NB4 (cell line): ENCODE measurements around the gene IL20RB.

ENCODE experiments used
- POLR2A ChIP-seq: IDR thresholded peaks from 2 replicates; pipeline ENCODE4 v1.6.1; 2011; ENCODE audit warnings: mild to moderate bottlenecking; ENCODE audit not compliant: insufficient read length; ENCODE audit errors: extremely low read depth
- TF ChIP-seq, protein P1 (sequence below): IDR thresholded peaks from one replicate; pipeline ENCODE4 v1.5.1; 2012; ENCODE audit warnings: low read depth, low read length
- TF ChIP-seq, protein P2 (sequence below): IDR thresholded peaks from 2 replicates; pipeline ENCODE4 v1.6.1; 2011; ENCODE audit warnings: low read depth, low read length

DNA sequence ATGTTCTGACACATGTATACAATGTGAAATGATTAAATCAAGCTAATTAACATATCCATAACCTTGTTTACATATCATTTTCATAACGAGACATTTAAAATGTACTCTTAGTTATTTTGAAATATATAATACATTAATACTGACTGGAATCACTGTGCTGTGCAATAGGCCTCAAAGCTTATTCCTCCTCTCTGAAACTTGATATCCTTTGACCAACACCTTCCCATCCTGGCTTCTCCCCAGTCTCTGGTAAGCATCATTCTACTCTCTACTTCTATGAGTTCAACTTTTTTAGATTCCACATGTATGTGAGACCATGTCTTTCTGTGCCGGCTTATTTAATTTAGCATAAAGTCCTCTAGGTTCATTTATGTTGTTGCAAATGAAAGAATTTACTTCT is 47.1 kb upstream of the IL20RB start:
- TF ChIP-seq, protein P1, sequence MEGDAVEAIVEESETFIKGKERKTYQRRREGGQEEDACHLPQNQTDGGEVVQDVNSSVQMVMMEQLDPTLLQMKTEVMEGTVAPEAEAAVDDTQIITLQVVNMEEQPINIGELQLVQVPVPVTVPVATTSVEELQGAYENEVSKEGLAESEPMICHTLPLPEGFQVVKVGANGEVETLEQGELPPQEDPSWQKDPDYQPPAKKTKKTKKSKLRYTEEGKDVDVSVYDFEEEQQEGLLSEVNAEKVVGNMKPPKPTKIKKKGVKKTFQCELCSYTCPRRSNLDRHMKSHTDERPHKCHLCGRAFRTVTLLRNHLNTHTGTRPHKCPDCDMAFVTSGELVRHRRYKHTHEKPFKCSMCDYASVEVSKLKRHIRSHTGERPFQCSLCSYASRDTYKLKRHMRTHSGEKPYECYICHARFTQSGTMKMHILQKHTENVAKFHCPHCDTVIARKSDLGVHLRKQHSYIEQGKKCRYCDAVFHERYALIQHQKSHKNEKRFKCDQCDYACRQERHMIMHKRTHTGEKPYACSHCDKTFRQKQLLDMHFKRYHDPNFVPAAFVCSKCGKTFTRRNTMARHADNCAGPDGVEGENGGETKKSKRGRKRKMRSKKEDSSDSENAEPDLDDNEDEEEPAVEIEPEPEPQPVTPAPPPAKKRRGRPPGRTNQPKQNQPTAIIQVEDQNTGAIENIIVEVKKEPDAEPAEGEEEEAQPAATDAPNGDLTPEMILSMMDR, result no peak
- TF ChIP-seq POLR2A, result no peak
- TF ChIP-seq, protein P2, sequence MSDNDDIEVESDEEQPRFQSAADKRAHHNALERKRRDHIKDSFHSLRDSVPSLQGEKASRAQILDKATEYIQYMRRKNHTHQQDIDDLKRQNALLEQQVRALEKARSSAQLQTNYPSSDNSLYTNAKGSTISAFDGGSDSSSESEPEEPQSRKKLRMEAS, result no peak
